IMR-90 (cell line): ENCODE measurements around the gene SEC16A. TPM values are rescaled to one million over a fixed set of nuclear protein-coding genes. Genes with fewer than 3 reads are reported as not detected.

Experiments
- ATAC-seq: fragments of 200-7000 bp; cut with Tn5 transposase; 2 replicates; pipeline ENCODE4 v1.9.1; 2020; ENCODE audit warnings: low read depth, mild to moderate bottlenecking, moderate library complexity
- BruUV-seq: library from RNA; stranded (reverse); fragments of 400-500 nt; replicated peaks from 2 replicates; lab custom pipeline; 2021; lab: Mats Ljungman, UMichigan
- CTCF ChIA-PET: fragments of 300-600 bp; formaldehyde crosslinking; extraction: SDS; loops from one replicate; lab custom pipeline; 2021; ENCODE audit warnings: antibody characterized with exemption; lab: Yijun Ruan, JAX
- POLR2A ChIA-PET: fragments of 300-600 bp; sonication (Branson Sonifier 250); formaldehyde crosslinking; loops from one replicate; lab custom pipeline; 2022; ENCODE audit warnings: antibody characterized with exemption; ENCODE audit not compliant: unreplicated experiment; lab: Charles Lee
- DNase-seq: peaks from one replicate; pipeline ENCODE4 v3.0.0; 2013
- H2AFZ ChIP-seq: replicated peaks from 2 replicates; pipeline ENCODE3; 2013; ENCODE audit warnings: low read length, mild to moderate bottlenecking; ENCODE audit not compliant: poor library complexity
- H2AK5ac ChIP-seq: 2 replicates; pipeline ENCODE4 v1.6.1; 2013; ENCODE audit warnings: low read depth, low read length, inconsistent platforms
- H2AK9ac ChIP-seq: replicated peaks from 2 replicates; pipeline ENCODE3; 2013; ENCODE audit warnings: mild to moderate bottlenecking, low read depth, low read length, moderate library complexity; ENCODE audit not compliant: poor library complexity
- H2BK120ac ChIP-seq: 2 replicates; pipeline ENCODE4 v1.6.1; 2013; ENCODE audit warnings: low read depth, low read length, inconsistent platforms
- H2BK15ac ChIP-seq: 3 replicates; pipeline ENCODE4 v1.6.1; 2013; ENCODE audit warnings: low read depth, low read length, inconsistent platforms
- H2BK20ac ChIP-seq: 2 replicates; pipeline ENCODE4 v1.6.1; 2013; ENCODE audit warnings: low read depth, mild to moderate bottlenecking, inconsistent platforms, low read length, moderate library complexity
- H2BK5ac ChIP-seq: 2 replicates; pipeline ENCODE4 v1.6.1; 2013; ENCODE audit warnings: mild to moderate bottlenecking, low read depth, low read length, inconsistent platforms; ENCODE audit not compliant: poor library complexity, severe bottlenecking
- H3K14ac ChIP-seq: replicated peaks from 2 replicates; pipeline ENCODE4 v1.6.1; 2013; ENCODE audit warnings: low read depth, low read length, inconsistent platforms
- H3K18ac ChIP-seq: 2 replicates; pipeline ENCODE4 v1.6.1; 2013; ENCODE audit warnings: low read depth, low read length, control low read depth
- H3K23ac ChIP-seq: 2 replicates; pipeline ENCODE4 v1.6.1; 2013; ENCODE audit warnings: low read depth, low read length, inconsistent platforms
- H3K27ac ChIP-seq: 2 replicates; pipeline ENCODE4 v1.5.1; 2013; ENCODE audit warnings: mild to moderate bottlenecking, control low read depth, low read length; ENCODE audit not compliant: insufficient read depth
- H3K27me3 ChIP-seq: 2 replicates; pipeline ENCODE4 v1.6.1; 2013; ENCODE audit warnings: low read length; ENCODE audit not compliant: control insufficient read depth, insufficient read depth
- H3K36me3 ChIP-seq: 2 replicates; pipeline ENCODE4 v1.6.1; 2013; ENCODE audit warnings: low read length, mixed read lengths; ENCODE audit not compliant: control insufficient read depth, insufficient read depth
- H3K4ac ChIP-seq: 2 replicates; pipeline ENCODE4 v1.6.1; 2013; ENCODE audit warnings: low read depth, low read length, inconsistent platforms
- H3K4me1 ChIP-seq: 2 replicates; pipeline ENCODE4 v1.6.1; 2013; ENCODE audit warnings: low read length, mixed read lengths; ENCODE audit not compliant: control insufficient read depth, insufficient read depth
- H3K4me2 ChIP-seq: 2 replicates; pipeline ENCODE4 v1.6.1; 2013; ENCODE audit warnings: low read depth, mild to moderate bottlenecking, control low read depth, low read length, moderate library complexity
- H3K4me3 ChIP-seq: 2 replicates; pipeline ENCODE4 v1.5.1; 2013; ENCODE audit warnings: low read depth, mild to moderate bottlenecking, control low read depth, low read length, moderate library complexity; ENCODE audit not compliant: insufficient read depth
- H3K56ac ChIP-seq: 2 replicates; pipeline ENCODE4 v1.6.1; 2013; ENCODE audit warnings: low read length, inconsistent platforms; ENCODE audit not compliant: insufficient read depth; ENCODE audit errors: extremely low read depth
- H3K79me1 ChIP-seq, 2 experiments: 2 replicates each; pipeline ENCODE4 v1.6.1; 2013; ENCODE audit warnings: low read length in 2 of 2, inconsistent platforms in 1 of 2, low read depth in 1 of 2
- H3K9ac ChIP-seq: 2 replicates; pipeline ENCODE4 v1.6.1; 2013; ENCODE audit warnings: low read depth, low read length, control low read depth
- H3K9me1 ChIP-seq: 2 replicates; pipeline ENCODE4 v1.6.1; 2013; ENCODE audit warnings: low read length, inconsistent platforms; ENCODE audit not compliant: insufficient read depth
- H3K9me3 ChIP-seq: 2 replicates; pipeline ENCODE4 v1.6.1; 2013; ENCODE audit warnings: low read length; ENCODE audit not compliant: control insufficient read depth, insufficient read depth
- H4K20me1 ChIP-seq: 2 replicates; pipeline ENCODE4 v1.6.1; 2013; ENCODE audit warnings: low read length, inconsistent platforms; ENCODE audit not compliant: insufficient read depth
- H4K5ac ChIP-seq: 2 replicates; pipeline ENCODE4 v1.6.1; 2013; ENCODE audit warnings: mild to moderate bottlenecking, low read depth, low read length, control low read depth
- H4K8ac ChIP-seq, 2 experiments: 2 replicates each; pipeline ENCODE4 v1.6.1; 2013; ENCODE audit warnings: low read depth in 2 of 2, low read length in 2 of 2, control low read depth in 1 of 2, inconsistent platforms in 1 of 2
- H4K91ac ChIP-seq: 2 replicates; pipeline ENCODE4 v1.6.1; 2013; ENCODE audit warnings: low read depth, low read length, inconsistent platforms; ENCODE audit not compliant: insufficient read depth
- CHD1 ChIP-seq: IDR thresholded peaks from 2 replicates; pipeline ENCODE4 v1.6.1; 2012; ENCODE audit warnings: low read depth, low read length, improper control_type of control experiment
- CTCF ChIP-seq: conservative IDR thresholded peaks from 2 replicates; pipeline ENCODE4 v1.5.1; 2012; ENCODE audit warnings: mild to moderate bottlenecking, low read depth, low read length, improper control_type of control experiment
- ELK1 ChIP-seq: fragments of 150-350 bp; IDR thresholded peaks from 2 replicates; pipeline ENCODE4 v1.6.1; 2016; ENCODE audit warnings: low read depth, mild to moderate bottlenecking, low read length, moderate library complexity, borderline replicate concordance
- FOS ChIP-seq: fragments of 150-350 bp; IDR thresholded peaks from 2 replicates; pipeline ENCODE4 v1.6.1; 2016; ENCODE audit warnings: low read depth, low read length
- MAZ ChIP-seq: IDR thresholded peaks from 2 replicates; pipeline ENCODE4 v1.6.1; 2012; ENCODE audit warnings: low read depth, mild to moderate bottlenecking, low read length, improper control_type of control experiment, moderate library complexity, borderline replicate concordance
- NFE2L2 ChIP-seq: fragments of 150-350 bp; IDR thresholded peaks from 2 replicates; pipeline ENCODE4 v1.6.1; 2016; ENCODE audit warnings: low read depth, mild to moderate bottlenecking, low read length
- RAD21 ChIP-seq: IDR thresholded peaks from 2 replicates; pipeline ENCODE4 v1.6.1; 2012; ENCODE audit warnings: low read length, improper control_type of control experiment
- SMC3 ChIP-seq: fragments of 150-350 bp; IDR thresholded peaks from 2 replicates; pipeline ENCODE4 v1.6.1; 2016; ENCODE audit warnings: low read depth, mild to moderate bottlenecking, antibody characterized with exemption, low read length, moderate library complexity
- WGBS, 2 experiments: methylation state at CpG; one replicate each; pipeline versions ENCODE4 v1.1.5 to v1.1.7; 2013; ENCODE audit warnings: missing lambda C conversion rate in 2 of 2; ENCODE audit not compliant: insufficient read length in 1 of 2; ENCODE audit errors: extremely low coverage in 2 of 2; 5-methylcytosine and 5-hydroxymethylcytosine counted together
- dilution Hi-C: fragments of 300-500 bp; cut with HindIII; formaldehyde crosslinking; loops from one replicate; pipeline ENCODE4 v1.14.3; 2018; ENCODE audit warnings: low sequenced_read_pairs; ENCODE audit not compliant: unreplicated experiment
- in situ Hi-C: fragments of 300-500 bp; cut with MboI; formaldehyde crosslinking; loops from 3 replicates; pipeline ENCODE4 v1.14.3; 2019; ENCODE audit warnings: low sequenced_read_pairs, inconsistent platforms, mixed read lengths
- intact Hi-C: fragments of 100-400 bp; cut with micrococcal nuclease; formaldehyde crosslinking; loops from 2 replicates; pipeline ENCODE4 v1.10.0; 2022
- polyA plus RNA-seq, 3 experiments: library from polyadenylated mRNA; depleted of rRNA; stranded (reverse); fragments of >200 nt; gene quantifications; 2 replicates each; pipeline ENCODE4 v1.2.3, GENCODE V29; 2012; ENCODE audit warnings: low replicate concordance in 1 of 3
- total RNA-seq: library from RNA; depleted of rRNA; stranded (reverse); fragments of >200 nt; gene quantifications from 2 replicates; pipeline ENCODE4 v1.2.3, GENCODE V29; 2012

SEC16A gene
- total and polyA plus RNA-seq, 2 of the 4 experiments (the other 2 are of a cell fraction), result 12.2 to 48.1 TPM

- Histone ChIP-seq H3K4me2 (no peak overlapping the region), H2BK5ac (no peak overlapping the region), H4K91ac (no peak overlapping the region), H3K23ac (no peak overlapping the region), H3K27me3 (no peaks in the 10 kb centered on the region), H3K4ac (no peak overlapping the region), H3K4me1 (no peaks in the 10 kb centered on the region), H3K9me1 (no peaks in the 10 kb centered on the region), H2BK120ac (no peak overlapping the region), H3K56ac (no peak overlapping the region), H2AFZ (no peak overlapping the region), H2AK5ac (no peak overlapping the region), H4K5ac (no peak overlapping the region), H2BK15ac (no peak overlapping the region), H3K36me3 (peaks cover 73% of the 10 kb centered on the region), H4K8ac (no peak overlapping the region), H2AK9ac (no peak overlapping the region), H3K9me3 (no peaks in the 10 kb centered on the region), H2BK20ac (no peak overlapping the region), H4K20me1 (no peaks in the 10 kb centered on the region), H3K4me3 (no peak overlapping the region), H3K9ac (no peak overlapping the region), H3K79me1 (no peaks in the 10 kb centered on the region), H3K14ac (no peak overlapping the region), H3K18ac (no peak overlapping the region), H3K27ac (no peak overlapping the region)
- in situ Hi-C loops, result no loop called here
- ChIA-PET CTCF (no interaction called here), POLR2A (no interaction called here)
- TF ChIP-seq RAD21 (no peak), FOS (no peak), SMC3 (no peak), CHD1 (no peak), ELK1 (no peak), NFE2L2 (no peak), CTCF (no peak), MAZ (no peak)
- no TSS peak for BruUV-seq
- intact Hi-C loops, result no loop called here
- WGBS, 2 experiments, result 100% methylated on average over 1 of the region's 13 CpGs; no CpG with 5 or more reads in 1 of the 2 experiments
- dilution Hi-C loops, result no loop called here
- peak; percentile 44; the same call in 1 of the 2 replicates for ATAC-seq
- DNase-seq, result no peak
Observed at GRCh38 chr9:136512651-136513071, 29.8 kb upstream of the SEC16A start.
